Midbrain (tissue), 1 donor: Measurements from ENCODE around the gene NFIB.

ENCODE experiments used
- DNase-seq: peaks from one replicate; lab custom pipeline; 2025; lab: John Stamatoyannopoulos, UW

Gene NFIB

GRCh38 chr9:14188011-14188410, 125.9 kb downstream of the NFIB start:
- no peak for DNase-seq

- DNase-seq = no peak
Observed at GRCh38 chr9:14186096-14186495, 127.8 kb downstream of the NFIB start.

GRCh38 chr9:14185016-14185415, 128.9 kb downstream of the NFIB start:
- no peak for DNase-seq

- no peak for DNase-seq
Observed at GRCh38 chr9:14183001-14183400, 130.9 kb downstream of the NFIB start.

GRCh38 chr9:14180960-14181537, 132.9 kb downstream of the NFIB start:
- DNase-seq = no peak

GRCh38 chr9:14180093-14180959, 133.6 kb downstream of the NFIB start:
- peak; percentile 34 for DNase-seq

- DNase-seq = no peak
Observed at GRCh38 chr9:14179449-14179848, 134.5 kb downstream of the NFIB start.

GRCh38 chr9:14175778-14176177, 138.2 kb downstream of the NFIB start:
- no peak for DNase-seq

GRCh38 chr9:14173713-14174112, 140.2 kb downstream of the NFIB start:
- no peak for DNase-seq

GRCh38 chr9:14170973-14171596, 142.9 kb downstream of the NFIB start:
- DNase-seq = no peak

GRCh38 chr9:14170392-14170931, 143.5 kb downstream of the NFIB start:
- DNase-seq = no peak

GRCh38 chr9:14168381-14168780, 145.6 kb downstream of the NFIB start:
- DNase-seq = no peak

GRCh38 chr9:14165376-14166035, 148.4 kb downstream of the NFIB start:
- no peak for DNase-seq

GRCh38 chr9:14164908-14165307, 149.0 kb downstream of the NFIB start:
- no peak for DNase-seq

GRCh38 chr9:14159440-14160216, 154.3 kb downstream of the NFIB start:
- no peak for DNase-seq

- DNase-seq = no peak
Observed at GRCh38 chr9:14158916-14159315, 155.0 kb downstream of the NFIB start.

GRCh38 chr9:14158136-14158813, 155.7 kb downstream of the NFIB start:
- DNase-seq = no peak

GRCh38 chr9:14157191-14157590, 156.8 kb downstream of the NFIB start:
- DNase-seq = no peak

- no peak for DNase-seq
Observed at GRCh38 chr9:14156046-14156445, 157.9 kb downstream of the NFIB start.

GRCh38 chr9:14155237-14155636, 158.7 kb downstream of the NFIB start:
- DNase-seq = no peak

- no peak for DNase-seq
Observed at GRCh38 chr9:14153310-14153720, 160.6 kb downstream of the NFIB start.
